DND-41 (cell line): ENCODE results near the gene WDR62.

Experiments used
- ATAC-seq: fragments of 200-7000 bp; cut with Tn5 transposase; 3 replicates; pipeline ENCODE4 v1.9.1; 2021; ENCODE audit warnings: low read depth; ENCODE audit not compliant: insufficient read depth
- DNase-seq: peaks from one replicate; pipeline ENCODE4 v3.0.0-alpha.2; 2020
- H2AFZ ChIP-seq: 2 replicates; pipeline ENCODE4 v1.6.0; 2012; ENCODE audit warnings: low read depth, low read length
- H3K27ac ChIP-seq: 2 replicates; pipeline ENCODE4 v1.5.1; 2012; ENCODE audit warnings: low read length, inconsistent platforms
- H3K27me3 ChIP-seq: fragments of 200-600 bp; sonication (generic); 2 replicates; pipeline ENCODE4 v1.6.0; 2012; ENCODE audit warnings: low read length, mild to moderate bottlenecking, inconsistent platforms; ENCODE audit not compliant: insufficient read depth, poor library complexity
- H3K36me3 ChIP-seq: 2 replicates; pipeline ENCODE4 v1.5.1; 2012; ENCODE audit warnings: low read length, inconsistent platforms; ENCODE audit not compliant: insufficient read depth
- H3K4me1 ChIP-seq: 2 replicates; pipeline ENCODE4 v1.5.1; 2012; ENCODE audit warnings: mild to moderate bottlenecking, low read length; ENCODE audit not compliant: insufficient read depth
- H3K4me2 ChIP-seq: 2 replicates; pipeline ENCODE4 v1.6.0; 2012; ENCODE audit warnings: mild to moderate bottlenecking, moderate library complexity, low read length, inconsistent platforms; ENCODE audit not compliant: insufficient read depth
- H3K4me3 ChIP-seq, 2 experiments: fragments of 200-600 bp in 1 of 2; shearing (Covaris generic) in 1 of 2; 2 replicates each; pipeline ENCODE4 v1.5.1; 2012 to 2016; ENCODE audit warnings: inconsistent platforms in 2 of 2, low read length in 2 of 2, mild to moderate bottlenecking in 2 of 2, low read depth in 1 of 2, moderate library complexity in 1 of 2
- H3K79me2 ChIP-seq: 2 replicates; pipeline ENCODE4 v1.6.0; 2012; ENCODE audit warnings: low read length, inconsistent platforms; ENCODE audit not compliant: insufficient read depth
- H3K9ac ChIP-seq: 2 replicates; pipeline ENCODE4 v1.6.0; 2012; ENCODE audit warnings: low read depth, mild to moderate bottlenecking, inconsistent platforms, low read length, moderate library complexity
- H3K9me3 ChIP-seq: 2 replicates; pipeline ENCODE4 v1.5.1; 2012; ENCODE audit warnings: low read length, moderate library complexity, mild to moderate bottlenecking, inconsistent platforms; ENCODE audit not compliant: insufficient read depth, severe bottlenecking
- H4K20me1 ChIP-seq: 2 replicates; pipeline ENCODE4 v1.6.0; 2012; ENCODE audit warnings: low read length; ENCODE audit not compliant: insufficient read depth
- CTCF ChIP-seq: IDR thresholded peaks from 2 replicates; pipeline ENCODE4 v1.5.1; 2012; ENCODE audit warnings: borderline replicate concordance, low read length, moderate library complexity, mild to moderate bottlenecking; ENCODE audit not compliant: poor library complexity, severe bottlenecking; ENCODE audit errors: extremely low read depth
- EZH2 ChIP-seq: IDR thresholded peaks from 3 replicates; pipeline ENCODE4 v1.6.1; 2012; ENCODE audit warnings: borderline replicate concordance, low read depth, mild to moderate bottlenecking, moderate library complexity, low read length, inconsistent platforms; ENCODE audit not compliant: severe bottlenecking

The WDR62 gene

GRCh38 chr19:36090910-36091695 is 36.4 kb downstream of the WDR62 start:
- DNase-seq (no peak), ATAC-seq (no peak)
- no peak overlapping the region for H2AFZ ChIP-seq
- no peaks in the 10 kb centered on the region for H3K4me1 ChIP-seq
- H3K27me3 ChIP-seq: no peaks in the 10 kb centered on the region
- H3K9me3 ChIP-seq: no peaks in the 10 kb centered on the region
- no peak overlapping the region for H3K27ac ChIP-seq
- H3K4me3 ChIP-seq: no peak overlapping the region
- no peaks in the 10 kb centered on the region for H3K79me2 ChIP-seq
- TF ChIP-seq CTCF: no peak
- TF ChIP-seq EZH2: no peak
- H3K4me2 ChIP-seq: no peak overlapping the region
- H3K36me3 ChIP-seq: peaks cover 98% of the 10 kb centered on the region
- no peak overlapping the region for H3K9ac ChIP-seq
- peaks cover 15% of the 10 kb centered on the region for H4K20me1 ChIP-seq

DNA sequence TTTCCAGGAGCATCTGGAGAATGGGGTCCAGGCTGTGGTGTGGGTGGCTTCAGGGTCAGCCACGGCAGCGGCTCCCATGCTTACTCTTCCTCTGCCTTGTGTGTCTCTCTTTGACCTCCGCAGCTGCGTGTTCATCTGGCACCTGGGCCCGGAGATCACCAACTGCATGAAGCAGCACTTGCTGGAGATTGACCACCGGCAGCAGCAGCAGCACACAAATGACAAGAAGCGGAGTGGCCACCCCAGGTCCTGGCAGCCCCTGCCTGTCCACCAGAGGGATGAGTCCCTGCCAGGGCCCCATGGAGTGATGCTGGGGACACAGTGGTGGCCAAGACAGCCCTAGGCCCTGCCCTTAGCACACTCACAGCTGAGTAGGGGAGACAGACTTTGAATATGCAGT is 37.9 kb downstream of the WDR62 start:
- Histone ChIP-seq H3K4me3 (no peak overlapping the region), H3K36me3 (peaks cover 95% of the 10 kb centered on the region)
- ATAC-seq: no peak

GRCh38 chr19:36093146-36093662 is 38.5 kb downstream of the WDR62 start:
- TF ChIP-seq EZH2 (no peak), CTCF (no peak)
- no peaks in the 10 kb centered on the region for H3K4me1 ChIP-seq
- no peak overlapping the region for H3K4me3 ChIP-seq
- H3K4me2 ChIP-seq: no peak overlapping the region
- peaks cover 13% of the 10 kb centered on the region for H4K20me1 ChIP-seq
- no peak overlapping the region for H3K27ac ChIP-seq
- no peak for ATAC-seq
- no peaks in the 10 kb centered on the region for H3K79me2 ChIP-seq
- H3K36me3 ChIP-seq: peaks cover 95% of the 10 kb centered on the region
- DNase-seq: no peak
- no peak overlapping the region for H2AFZ ChIP-seq
- H3K27me3 ChIP-seq: no peaks in the 10 kb centered on the region
- H3K9ac ChIP-seq: no peak overlapping the region
- no peaks in the 10 kb centered on the region for H3K9me3 ChIP-seq

More for the DNA sequence above, 37.9 kb downstream of the WDR62 start:
- TF ChIP-seq CTCF: no peak
- TF ChIP-seq EZH2: no peak
- Histone ChIP-seq H3K4me2 (no peak overlapping the region), H3K27ac (no peak overlapping the region), H3K27me3 (no peaks in the 10 kb centered on the region), H3K9me3 (no peaks in the 10 kb centered on the region), H3K79me2 (no peaks in the 10 kb centered on the region), H2AFZ (no peak overlapping the region), H3K4me1 (no peaks in the 10 kb centered on the region), H4K20me1 (peaks cover 14% of the 10 kb centered on the region), H3K9ac (no peak overlapping the region)
- no peak for DNase-seq
